Left lung (tissue), 10 donors: ENCODE measurements around the gene ESR1. TPM values are rescaled to one million over a fixed set of nuclear protein-coding genes. Genes with fewer than 3 reads are reported as not detected.

Experiments
- ATAC-seq: fragments of 200-7000 bp; cut with Tn5 transposase; one replicate; pipeline ENCODE4 v1.9.1; 2020; ENCODE audit warnings: moderate library complexity
- DNase-seq, 4 donors: peaks; one replicate each; pipeline ENCODE4 v3.0.0-alpha.2; 2013 to 2020
- H3K27ac ChIP-seq, 2 donors: fragments of 200-600 bp; sonication (generic) in 1 of 2; one replicate each; pipeline versions ENCODE4 v1.5.0 to v1.8.0; 2020 to 2021
- H3K27me3 ChIP-seq, 2 donors: fragments of 200-600 bp; sonication (generic) in 1 of 2; one replicate each; pipeline versions ENCODE4 v1.5.0 to v1.8.0; 2020 to 2021
- H3K36me3 ChIP-seq, 2 donors: fragments of 200-600 bp; sonication (generic) in 1 of 2; one replicate each; pipeline versions ENCODE4 v1.5.0 to v1.8.0; 2020 to 2021
- H3K4me1 ChIP-seq, 2 donors: fragments of 200-600 bp; one replicate each; pipeline ENCODE4 v1.8.0; 2021
- H3K4me3 ChIP-seq, 2 donors: fragments of 200-600 bp; sonication (generic) in 1 of 2; one replicate each; pipeline versions ENCODE4 v1.5.0 to v1.8.0; 2020 to 2021; ENCODE audit warnings: mild to moderate bottlenecking in 1 of 2
- H3K9me3 ChIP-seq, 2 donors: fragments of 200-600 bp; sonication (generic) in 1 of 2; one replicate each; pipeline versions ENCODE4 v1.5.0 to v1.8.0; 2020 to 2021
- CTCF ChIP-seq, 2 donors: fragments of 200-600 bp; sonication (generic) in 1 of 2; IDR thresholded peaks; one replicate each; pipeline versions ENCODE4 v1.5.0 to v1.8.0; 2021; ENCODE audit warnings: antibody characterized with exemption in 2 of 2
- intact Hi-C, 2 donors: fragments of 100-400 bp; cut with DNase I; formaldehyde crosslinking; loops; one replicate each; pipeline versions ENCODE4 v1.11.2 to v1.14.2; 2022
- polyA plus RNA-seq, 6 donors: library from polyadenylated mRNA; unstranded; fragments of 120-200 nt; gene quantifications; one replicate each; pipeline ENCODE4 v1.2.1, GENCODE V29; 2013; ENCODE audit not compliant: insufficient read length in 6 of 6
- total RNA-seq, 2 donors: library from RNA; stranded (reverse); fragmentation: NEBNext Ultra II Directional; extraction: Animal tissue kit (Norgen Biotek cat#: 25700); gene quantifications; one replicate each; pipeline ENCODE4 v1.2.1, GENCODE V29; 2021
- donor health status: DM: no; HTN: yes; CAD: no.
- donor health status: DM: no; HTN: no; CAD: no.

ESR1 gene
- total and polyA plus RNA-seq, 8 donors = 0.91 to 2.7 (median 1.7) TPM

- peak; percentile 38 for ATAC-seq
- DNase-seq = no peak
- Histone ChIP-seq H3K27ac (no peak overlapping the region), H3K27me3 (no peaks in the 10 kb centered on the region), H3K9me3 (no peaks in the 10 kb centered on the region), H3K36me3 (no peaks in the 10 kb centered on the region), H3K4me1 (no peaks in the 10 kb centered on the region), H3K4me3 (no peak overlapping the region)
- no peak for TF ChIP-seq CTCF (IDR thresholded peaks at IDR 0.05)
- intact Hi-C loops = no loop called here
Measured at GRCh38 chr6:151948002-151948743, 140.7 kb downstream of the ESR1 start.

- DNase-seq = no peak
- Histone ChIP-seq H3K36me3 (no peaks in the 10 kb centered on the region), H3K4me1 (no peaks in the 10 kb centered on the region), H3K27me3 (no peaks in the 10 kb centered on the region), H3K9me3 (no peaks in the 10 kb centered on the region), H3K4me3 (no peak overlapping the region), H3K27ac (no peak overlapping the region)
- no peak for TF ChIP-seq CTCF (IDR thresholded peaks at IDR 0.05)
- intact Hi-C loops = no loop called here
- no peak for ATAC-seq
Measured at GRCh38 chr6:151958332-151958731, 150.8 kb downstream of the ESR1 start.

- no peak overlapping the region for H3K27ac ChIP-seq
- ATAC-seq = no peak
- H3K27me3 ChIP-seq = no peaks in the 10 kb centered on the region
- no peak for TF ChIP-seq CTCF (IDR thresholded peaks at IDR 0.05)
- no peak overlapping the region for H3K4me3 ChIP-seq
- H3K36me3 ChIP-seq = no peaks in the 10 kb centered on the region
- H3K4me1 ChIP-seq = no peaks in the 10 kb centered on the region
- no peak for DNase-seq
- intact Hi-C loops = no loop called here
- H3K9me3 ChIP-seq = no peaks in the 10 kb centered on the region
Measured at GRCh38 chr6:151959086-151959485, 151.6 kb downstream of the ESR1 start.

- no peak for TF ChIP-seq CTCF (IDR thresholded peaks at IDR 0.05)
- Histone ChIP-seq H3K27me3 (no peaks in the 10 kb centered on the region), H3K9me3 (no peaks in the 10 kb centered on the region), H3K4me1 (no peaks in the 10 kb centered on the region), H3K4me3 (no peak overlapping the region), H3K27ac (no peak overlapping the region), H3K36me3 (no peaks in the 10 kb centered on the region)
- DNase-seq = no peak
- intact Hi-C loops = no loop called here
- no peak for ATAC-seq
Measured at GRCh38 chr6:151961809-151962208, 154.3 kb downstream of the ESR1 start.

GRCh38 chr6:151962246-151962846 is 154.9 kb downstream of the ESR1 start:
- DNase-seq = no peak
- Histone ChIP-seq H3K4me1 (no peaks in the 10 kb centered on the region), H3K4me3 (no peak overlapping the region), H3K9me3 (no peaks in the 10 kb centered on the region), H3K27ac (no peak overlapping the region), H3K27me3 (no peaks in the 10 kb centered on the region), H3K36me3 (no peaks in the 10 kb centered on the region)
- no peak for ATAC-seq
- intact Hi-C loops = no loop called here
- no peak for TF ChIP-seq CTCF (IDR thresholded peaks at IDR 0.05)
